NOMO-1 treated with DMSO at 0.1 percent for 48 hours (cell line): ENCODE data around the gene FBXO30.

ENCODE experiments used
- DNase-seq: peaks from one replicate; lab custom pipeline; 2025; ENCODE audit not compliant: unreplicated experiment; lab: John Stamatoyannopoulos, UW

Gene FBXO30

DNA sequence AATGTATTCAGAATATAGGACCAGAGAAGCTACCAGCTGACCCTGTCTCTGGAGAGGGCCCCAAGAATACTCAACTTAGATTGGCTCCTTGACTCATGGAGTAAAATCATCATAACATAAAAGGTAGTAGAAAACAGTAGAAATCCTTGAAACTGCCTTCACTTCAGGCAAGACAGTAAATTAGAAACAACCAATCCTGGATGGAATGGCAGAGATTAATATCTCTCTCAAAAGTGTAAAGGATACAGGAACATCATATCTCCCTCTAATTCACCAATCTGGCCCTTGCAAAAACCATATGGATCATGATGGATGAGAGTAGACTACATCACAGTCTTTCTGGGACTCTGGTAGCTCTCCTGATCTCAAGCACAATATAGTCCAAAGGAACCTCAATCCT is 58.9 kb downstream of the FBXO30 start:
- no peak for DNase-seq

DNA sequence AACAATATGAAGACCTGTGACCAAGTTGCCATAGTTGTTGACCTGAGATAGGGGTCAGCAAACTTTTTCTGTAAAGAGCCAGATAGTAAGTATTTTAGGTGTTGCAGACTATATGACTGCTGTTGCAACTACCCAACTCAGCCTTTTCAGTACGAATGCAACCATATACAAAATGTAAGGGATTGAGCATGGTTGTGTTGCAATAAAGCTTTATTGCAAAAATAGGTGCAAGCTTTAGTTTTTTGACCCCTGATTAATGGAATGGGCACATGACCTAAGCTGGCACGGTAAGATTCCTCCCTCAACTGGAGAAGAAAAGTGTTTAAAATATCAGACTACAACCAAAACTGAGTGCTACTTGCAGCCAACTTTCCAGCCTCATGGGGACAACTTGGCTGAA is 62.0 kb downstream of the FBXO30 start:
- no peak for DNase-seq

- DNase-seq: peak; percentile 69
These were observed 65.0 kb downstream of the FBXO30 start for GRCh38 chr6:145749632-145750031.

DNA sequence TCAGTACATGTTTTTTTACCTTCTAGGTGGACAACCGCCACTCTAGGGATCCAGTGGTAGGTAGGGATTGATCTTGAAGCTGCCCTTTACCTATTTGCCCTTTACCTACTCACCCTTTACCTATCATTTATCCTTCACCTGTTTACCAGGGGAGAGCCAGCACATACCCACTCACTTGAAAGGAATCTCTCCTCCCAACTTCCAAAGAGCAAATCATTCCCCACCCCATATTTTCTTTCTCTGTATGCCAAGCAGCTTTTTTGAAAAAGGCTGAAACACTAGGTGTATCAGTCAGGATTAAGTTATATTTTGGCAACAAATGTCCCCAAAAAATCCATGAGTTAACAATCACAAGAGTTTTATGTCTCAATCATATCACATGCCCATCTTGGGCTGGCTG is 68.7 kb downstream of the FBXO30 start:
- DNase-seq: no peak

- DNase-seq: no peak
These were observed 70.0 kb downstream of the FBXO30 start for GRCh38 chr6:145744619-145745018.
